ENCODE data around the gene HEG1. TPM values are rescaled to one million over a fixed set of nuclear protein-coding genes. Genes with fewer than 3 reads are reported as not detected.

Gene HEG1
- total and polyA plus RNA-seq, 2 of the 8 experiments (the other 6 are each of a cell fraction or from before 2014, with no cell fraction given), result 5.3 to 9.7 TPM

- Histone ChIP-seq H2BK15ac (ENCODE audit: low read length) (no peak overlapping the region), H2AFZ (ENCODE audit: low read length) (no peak overlapping the region), H3K36me3 (ENCODE audit: control insufficient read depth in 2 of 4, insufficient read depth in 4 of 4, low read length in 3 of 4) (no peaks in the 10 kb centered on the region), H4K20me1 (replicated peaks in 1 of 2; ENCODE audit: control insufficient read depth in 1 of 2, insufficient read depth in 2 of 2, low read length in 2 of 2) (no peaks in the 10 kb centered on the region), H3K9me3 (ENCODE audit: insufficient read depth in 2 of 2, low read depth in 1 of 2, low read length in 1 of 2) (no peaks in the 10 kb centered on the region), H3K4me2 (ENCODE audit: insufficient read depth in 1 of 2, low read depth in 2 of 2, low read length in 2 of 2) (no peak overlapping the region), H2BK20ac (ENCODE audit: low read length) (no peak overlapping the region), H4K8ac (ENCODE audit: extremely low read depth, insufficient read depth, low read length) (no peak overlapping the region), H3K18ac (ENCODE audit: extremely low read depth, low read length) (no peak overlapping the region), H3K4me3 (ENCODE audit: extremely low read depth in 1 of 4, insufficient read depth in 2 of 4, low read depth in 3 of 4, low read length in 4 of 4) (no peak overlapping the region), H3K9ac (replicated peaks in 1 of 4; ENCODE audit: extremely low read depth in 1 of 4, low read depth in 3 of 4, low read length in 3 of 4) (no peak overlapping the region), H3K4ac (replicated peaks; ENCODE audit: insufficient read length, low read depth, low read length) (no peak overlapping the region), H2BK120ac (replicated peaks; ENCODE audit: low read depth, low read length) (no peak overlapping the region), H3K27ac (ENCODE audit: low read depth, low read length) (no peak overlapping the region), H3K4me1 (replicated peaks in 1 of 4; ENCODE audit: control insufficient read depth in 3 of 4, insufficient read depth in 4 of 4, low read length in 3 of 4) (no peaks in the 10 kb centered on the region), H2BK5ac (ENCODE audit: low read depth, low read length) (no peak overlapping the region), H4K5ac (ENCODE audit: insufficient read length, low read depth, low read length) (no peak overlapping the region), H2BK12ac (ENCODE audit: low read depth, low read length) (no peak overlapping the region), H3K79me2 (ENCODE audit: control insufficient read depth in 1 of 2, insufficient read depth in 2 of 2, low read length in 2 of 2) (no peaks in the 10 kb centered on the region), H3K23me2 (ENCODE audit: low read depth, low read length) (no peaks in the 10 kb centered on the region), H3K27me3 (replicated peaks in 1 of 4; ENCODE audit: control insufficient read depth in 3 of 4, extremely low read depth in 1 of 4, insufficient read depth in 3 of 4, low read length in 3 of 4) (no peaks in the 10 kb centered on the region), H4K91ac (replicated peaks; ENCODE audit: insufficient read length, low read length) (no peak overlapping the region), H2AK5ac (ENCODE audit: low read depth, low read length) (no peak overlapping the region), H3K56ac (replicated peaks; ENCODE audit: insufficient read length, low read depth, low read length) (no peak overlapping the region), H3K79me1 (ENCODE audit: low read depth, low read length) (no peaks in the 10 kb centered on the region), H3K14ac (ENCODE audit: insufficient read length) (no peak overlapping the region), H3K23ac (ENCODE audit: insufficient read length) (no peak overlapping the region)
- POLR2A ChIA-PET (ENCODE audit: partially characterized antibody), result no interaction called here
- FAIRE-seq, result no peak
- TF ChIP-seq GABPA (IDR thresholded peaks at IDR 0.05; ENCODE audit: borderline replicate concordance, insufficient read depth, low read length) (no peak), POU5F1 (IDR thresholded peaks at IDR 0.05; ENCODE audit: low read depth, low read length) (no peak), KDM4A (IDR thresholded peaks at IDR 0.05; ENCODE audit: low read depth, low read length, severe bottlenecking) (no peak), CEBPB (IDR thresholded peaks at IDR 0.05; ENCODE audit: low read depth, low read length) (no peak), EP300 (IDR thresholded peaks at IDR 0.05; ENCODE audit: borderline replicate concordance in 1 of 2, low read depth in 2 of 2, low read length in 2 of 2) (no peak), CHD1 (IDR thresholded peaks at IDR 0.05; ENCODE audit: low read depth, low read length) (no peak)
- WGBS, 2 experiments (ENCODE audit: extremely low coverage in 1 of 2, insufficient coverage in 1 of 2, insufficient read length in 1 of 2, insufficient replicate concordance in 2 of 2, low coverage in 1 of 2, low lambda C conversion rate in 2 of 2, missing lambda C conversion rate in 1 of 2), result 84% methylated on average over 4 of the region's 4 CpGs; no CpG with 5 or more reads in 1 of the 2 experiments
- CTCF ChIA-PET (ENCODE audit: partially characterized antibody), result interaction anchor here (0.6 to 13.8 kb wide), 7 partner anchors 13 to 211 kb away, joined by 3 to 126 read pairs (median 4); no protein-coding TSS in a partner anchor
- DNase-seq (ENCODE audit: low read depth in 1 of 2, low spot score in 2 of 2), result no peak
Observed at GRCh38 chr3:124939661-124940060, 116.1 kb downstream of the HEG1 start.

Data from H1 (cell line).